ENCODE measurements around the gene ART4. TPM values are rescaled to one million over a fixed set of nuclear protein-coding genes. Genes with fewer than 3 reads are reported as not detected.

ART4 gene
- total RNA-seq, 2 experiments from 2014 or later, result not detected

- ChIA-PET CTCF (interaction anchor here (0.5 to 3.9 kb wide), 11 partner anchors 8 to 445 kb away, joined by 3 to 17 read pairs (median 5); partner anchors contain the start of genes C12orf60, RERG and WBP11), POLR2A (interaction anchor here (0.9 to 2.4 kb wide), 4 partner anchors 10 to 175 kb away, joined by 3 to 7 read pairs (median 4); partner anchors contain the start of genes C12orf60 and WBP11)
- Mint-ChIP-seq H3K9me3 (no peaks in the 10 kb centered on the region), H3K4me1 (ENCODE audit: low read depth) (peaks cover 35% of the 10 kb centered on the region), H3K27ac (no peak overlapping the region), H3K36me3 (ENCODE audit: low read depth) (peaks cover 5% of the 10 kb centered on the region), H3K27me3 (no peaks in the 10 kb centered on the region), H3K4me3 (peak overlapping the region; percentile 92)
- peak; percentile 36 for TF ChIP-seq CTCF (IDR thresholded peaks at IDR 0.05)
- intact Hi-C loops (cut with micrococcal nuclease), result no loop called here
- no peak for DNase-seq
- ATAC-seq, result no peak
These were observed 66.9 kb downstream of the ART4 start for GRCh38 chr12:14776236-14776961.

- CTCF ChIA-PET, result interaction anchor here (1.2 to 3.9 kb wide), 8 partner anchors 9 to 446 kb away, joined by 3 to 17 read pairs (median 7); partner anchors contain the start of genes C12orf60, RERG and WBP11
- no peaks in the 10 kb centered on the region for H3K9me3 Mint-ChIP-seq
- no peaks in the 10 kb centered on the region for H3K27me3 Mint-ChIP-seq
- peaks cover 9% of the 10 kb centered on the region for H3K36me3 Mint-ChIP-seq (ENCODE audit: low read depth)
- intact Hi-C loops (cut with micrococcal nuclease), result loop anchor here (2.0 kb wide), 1 partner anchor 185 kb away; the partner anchor contains the start of gene ARHGDIB
- peak overlapping the region; percentile 92 for H3K4me3 Mint-ChIP-seq
- TF ChIP-seq CTCF (IDR thresholded peaks at IDR 0.05), result no peak
- no peak for DNase-seq
- peaks cover 34% of the 10 kb centered on the region for H3K4me1 Mint-ChIP-seq (ENCODE audit: low read depth)
- POLR2A ChIA-PET, result interaction anchor here (0.9 to 2.5 kb wide), 7 partner anchors 8 to 216 kb away, joined by 3 to 14 read pairs (median 5); partner anchors contain the start of genes C12orf60 and WBP11
- H3K27ac Mint-ChIP-seq, result peak overlapping the region; percentile 91
- no peak for ATAC-seq
These were observed 67.7 kb downstream of the ART4 start for GRCh38 chr12:14775636-14775980.

Other genes starting within 250 kb of the ART4 start
- gene GUCY2C, start 146.9 kb downstream of the ART4 start, total RNA-seq, result not detected
- gene WBP11, start 40.0 kb downstream of the ART4 start, total RNA-seq, result 100 to 1,000 TPM; 123 to 130 TPM
- 1 to 10 TPM; 3.3 to 4.2 TPM for gene C12orf60, start 39.9 kb downstream of the ART4 start, total RNA-seq
- not detected for gene SMCO3, start 29.3 kb downstream of the ART4 start, total RNA-seq
- not detected for gene MGP, start 42.3 kb upstream of the ART4 start, total RNA-seq
- gene ERP27, start 95.0 kb upstream of the ART4 start, total RNA-seq, result 1 to 10 TPM; 2.3 to 3.4 TPM
- 100 to 1,000 TPM; 765 to 771 TPM for gene ARHGDIB, start 118.1 kb upstream of the ART4 start, total RNA-seq
- not detected for gene PDE6H, start 129.5 kb upstream of the ART4 start, total RNA-seq

All from activated CD8-positive, alpha-beta T cell treated with anti-CD3 and anti-CD28 coated beads for 36 hours (primary cell).